ENCODE data around the gene DDX27. TPM values are rescaled to one million over a fixed set of nuclear protein-coding genes. Genes with fewer than 3 reads are reported as not detected.

Gene DDX27
- total and polyA plus RNA-seq, 2 experiments from 2014 or later = 29.1 to 33.9 TPM

- Histone ChIP-seq H3K4me2 (no peak overlapping the region), H3K79me2 (peaks cover 6% of the 10 kb centered on the region), H3K4me1 (ENCODE audit: insufficient read depth) (no peaks in the 10 kb centered on the region), H3K9me3 (ENCODE audit: low read depth) (no peaks in the 10 kb centered on the region), H3K4me3 (no peak overlapping the region), H2AFZ (no peak overlapping the region), H4K20me1 (ENCODE audit: insufficient read depth, poor library complexity, severe bottlenecking) (peaks cover 2% of the 10 kb centered on the region), H3K27me3 (no peaks in the 10 kb centered on the region), H3K9me2 (replicated peaks; ENCODE audit: insufficient read depth) (no peaks in the 10 kb centered on the region), H3K36me3 (replicated peaks; ENCODE audit: insufficient read depth, low read depth) (no peaks in the 10 kb centered on the region), H3K27ac (no peak overlapping the region)
- DNase-seq (ENCODE audit: low spot score) = no peak
- no peak for TF ChIP-seq EZH2 (IDR thresholded peaks at IDR 0.05; ENCODE audit: borderline replicate concordance)
- no peak for TF ChIP-seq EZH2phosphoT487 (IDR thresholded peaks at IDR 0.05; ENCODE audit: low read depth, severe bottlenecking, unreplicated experiment)
- no peak for TF ChIP-seq CTCF (IDR thresholded peaks at IDR 0.05; ENCODE audit: poor library complexity)
- WGBS (ENCODE audit: low lambda C conversion rate, missing lambda C conversion rate) = 100% methylated on average over 2 of the region's 2 CpGs
These were observed 40.6 kb downstream of the DDX27 start for GRCh38 chr20:49259799-49260198.

- TF ChIP-seq EZH2 (IDR thresholded peaks at IDR 0.05; ENCODE audit: borderline replicate concordance) (no peak), EZH2phosphoT487 (IDR thresholded peaks at IDR 0.05; ENCODE audit: low read depth, severe bottlenecking, unreplicated experiment) (no peak), CTCF (IDR thresholded peaks at IDR 0.05; ENCODE audit: poor library complexity) (no peak)
- Histone ChIP-seq H3K27ac (no peak overlapping the region), H3K4me1 (ENCODE audit: insufficient read depth) (no peaks in the 10 kb centered on the region), H3K9me2 (replicated peaks; ENCODE audit: insufficient read depth) (no peaks in the 10 kb centered on the region), H3K4me3 (no peak overlapping the region), H3K9me3 (ENCODE audit: low read depth) (no peaks in the 10 kb centered on the region), H3K27me3 (no peaks in the 10 kb centered on the region), H2AFZ (no peak overlapping the region), H3K4me2 (no peak overlapping the region), H3K36me3 (replicated peaks; ENCODE audit: insufficient read depth, low read depth) (no peaks in the 10 kb centered on the region), H4K20me1 (ENCODE audit: insufficient read depth, poor library complexity, severe bottlenecking) (peaks cover 6% of the 10 kb centered on the region), H3K79me2 (peaks cover 10% of the 10 kb centered on the region)
- WGBS (ENCODE audit: low lambda C conversion rate, missing lambda C conversion rate) = 96% methylated on average over 4 of the region's 4 CpGs
- DNase-seq (ENCODE audit: low spot score) = no peak
These were observed 41.0 kb downstream of the DDX27 start for GRCh38 chr20:49260218-49260617.

- Histone ChIP-seq H3K27ac (no peak overlapping the region), H3K4me1 (ENCODE audit: insufficient read depth) (no peaks in the 10 kb centered on the region), H4K20me1 (ENCODE audit: insufficient read depth, poor library complexity, severe bottlenecking) (peaks cover 11% of the 10 kb centered on the region), H3K27me3 (no peaks in the 10 kb centered on the region), H2AFZ (no peak overlapping the region), H3K4me2 (no peak overlapping the region), H3K9me3 (ENCODE audit: low read depth) (no peaks in the 10 kb centered on the region), H3K9me2 (replicated peaks; ENCODE audit: insufficient read depth) (no peaks in the 10 kb centered on the region), H3K79me2 (peaks cover 16% of the 10 kb centered on the region), H3K36me3 (replicated peaks; ENCODE audit: insufficient read depth, low read depth) (no peaks in the 10 kb centered on the region), H3K4me3 (no peak overlapping the region)
- TF ChIP-seq CTCF (IDR thresholded peaks at IDR 0.05; ENCODE audit: poor library complexity) (no peak), EZH2phosphoT487 (IDR thresholded peaks at IDR 0.05; ENCODE audit: low read depth, severe bottlenecking, unreplicated experiment) (no peak)
- no peak for DNase-seq (ENCODE audit: low spot score)
- WGBS (ENCODE audit: low lambda C conversion rate, missing lambda C conversion rate) = 97% methylated on average over 3 of the region's 3 CpGs
These were observed 42.0 kb downstream of the DDX27 start for GRCh38 chr20:49261173-49261572.

GRCh38 chr20:49262444-49262843 lies 43.2 kb downstream of the DDX27 start:
- TF ChIP-seq EZH2 (IDR thresholded peaks at IDR 0.05; ENCODE audit: borderline replicate concordance) (no peak), CTCF (IDR thresholded peaks at IDR 0.05; ENCODE audit: poor library complexity) (no peak), EZH2phosphoT487 (IDR thresholded peaks at IDR 0.05; ENCODE audit: low read depth, severe bottlenecking, unreplicated experiment) (no peak)
- no peaks in the 10 kb centered on the region for H3K9me2 ChIP-seq (replicated peaks; ENCODE audit: insufficient read depth)
- H3K79me2 ChIP-seq = peaks cover 25% of the 10 kb centered on the region
- no peaks in the 10 kb centered on the region for H3K9me3 ChIP-seq (ENCODE audit: low read depth)
- DNase-seq (ENCODE audit: low spot score) = no peak
- H3K4me1 ChIP-seq (ENCODE audit: insufficient read depth) = no peaks in the 10 kb centered on the region
- WGBS (ENCODE audit: low lambda C conversion rate, missing lambda C conversion rate) = 85% methylated on average over 1 of the region's 1 CpG
- H3K36me3 ChIP-seq (replicated peaks; ENCODE audit: insufficient read depth, low read depth) = no peaks in the 10 kb centered on the region
- H3K27me3 ChIP-seq = no peaks in the 10 kb centered on the region
- H3K4me3 ChIP-seq = no peak overlapping the region
- no peak overlapping the region for H3K4me2 ChIP-seq
- no peak overlapping the region for H2AFZ ChIP-seq
- H3K27ac ChIP-seq = no peak overlapping the region
- peaks cover 20% of the 10 kb centered on the region for H4K20me1 ChIP-seq (ENCODE audit: insufficient read depth, poor library complexity, severe bottlenecking)
